Stimulated activated CD4-positive, alpha-beta T cell treated with anti-CD3 and anti-CD28 coated beads, Interleukin-2, amount 100 ng/mL, for 48 hours (primary cell): ENCODE results near the gene B4GALNT3.

Experiments
- DNase-seq, 2 donors: peaks; one replicate each; pipeline ENCODE4 v3.0.0-alpha.2; 2020

The B4GALNT3 gene

GRCh38 chr12:510071-510825, 50.5 kb downstream of the B4GALNT3 start:
- no peak for DNase-seq

- no peak for DNase-seq
Observed at GRCh38 chr12:512933-513332, 53.2 kb downstream of the B4GALNT3 start.

- no peak for DNase-seq
Observed at GRCh38 chr12:513446-513845, 53.7 kb downstream of the B4GALNT3 start.

- DNase-seq, result no peak
Observed at GRCh38 chr12:517538-517937, 57.8 kb downstream of the B4GALNT3 start.

DNA sequence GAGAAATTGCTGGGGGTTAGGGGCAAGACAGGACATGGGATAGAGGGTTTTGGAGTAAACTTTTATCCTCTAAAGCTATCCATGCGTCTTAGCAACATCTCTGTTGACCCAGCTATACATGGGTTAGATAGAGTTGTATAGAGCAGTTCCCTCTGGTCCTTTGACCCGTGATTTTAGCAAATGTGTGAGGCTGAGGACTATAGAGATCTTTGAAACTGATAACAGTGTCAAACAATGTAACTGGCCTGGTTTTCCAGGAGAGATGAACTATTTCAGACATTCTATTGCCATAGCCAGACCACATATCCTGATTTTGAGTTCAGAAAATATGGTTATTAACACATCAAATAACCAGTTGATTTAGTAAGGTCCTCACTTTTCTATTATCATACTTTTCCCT, 60.4 kb downstream of the B4GALNT3 start:
- no peak for DNase-seq

DNA sequence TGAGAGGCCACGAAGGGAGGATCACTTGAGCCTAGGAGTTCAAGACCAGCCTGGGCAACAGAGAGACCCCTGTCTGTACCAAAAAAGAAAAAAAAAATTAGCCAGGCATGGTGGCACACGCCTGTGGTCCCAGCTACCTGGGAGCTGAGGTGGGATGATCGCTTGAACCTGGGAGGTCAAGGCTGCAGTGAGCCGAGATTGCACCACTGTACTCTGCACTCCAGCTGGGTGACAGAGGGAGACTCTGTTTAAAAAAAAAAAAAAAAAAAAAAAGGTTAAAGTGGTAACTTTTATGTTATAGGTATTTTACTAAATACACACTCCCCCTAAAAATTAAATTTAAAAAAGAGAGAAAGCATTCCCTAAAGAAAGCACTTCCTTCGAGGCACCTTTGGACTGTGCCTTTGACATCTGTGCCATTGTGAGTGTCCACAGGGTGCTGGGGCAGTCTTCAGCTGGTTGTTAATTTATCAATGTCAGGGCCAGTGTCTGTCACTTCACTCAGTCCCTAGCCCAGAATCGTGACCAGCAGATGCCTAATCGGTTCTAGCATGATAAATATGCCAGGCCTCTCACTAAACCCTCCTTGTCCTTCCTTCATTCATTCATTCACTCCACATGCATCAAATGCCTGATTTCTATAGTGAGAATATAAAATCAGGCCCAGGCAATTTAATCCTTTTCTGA, 63.1 kb downstream of the B4GALNT3 start:
- DNase-seq, result no peak

- no peak for DNase-seq
Observed at GRCh38 chr12:524167-524951, 64.6 kb downstream of the B4GALNT3 start.

DNA sequence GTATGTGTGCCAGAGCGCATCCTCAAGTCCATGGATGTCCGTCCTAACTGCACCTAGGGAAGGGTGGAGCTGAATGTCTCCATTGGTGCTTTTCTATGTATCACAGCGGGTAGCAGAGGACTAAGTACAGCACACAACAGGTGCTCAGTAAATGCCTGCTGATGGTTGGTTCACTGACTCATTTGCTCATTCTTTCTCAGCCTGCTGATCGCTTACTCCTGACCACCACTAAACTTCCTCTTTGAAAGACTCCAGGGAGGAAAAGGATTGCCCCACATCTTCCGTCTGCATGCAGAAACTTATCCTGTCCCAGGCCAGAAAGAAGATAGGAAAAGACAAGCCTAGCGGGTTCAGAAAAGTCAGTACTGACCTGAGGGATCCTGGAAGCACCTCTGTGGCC, 66.3 kb downstream of the B4GALNT3 start:
- no peak for DNase-seq

DNA sequence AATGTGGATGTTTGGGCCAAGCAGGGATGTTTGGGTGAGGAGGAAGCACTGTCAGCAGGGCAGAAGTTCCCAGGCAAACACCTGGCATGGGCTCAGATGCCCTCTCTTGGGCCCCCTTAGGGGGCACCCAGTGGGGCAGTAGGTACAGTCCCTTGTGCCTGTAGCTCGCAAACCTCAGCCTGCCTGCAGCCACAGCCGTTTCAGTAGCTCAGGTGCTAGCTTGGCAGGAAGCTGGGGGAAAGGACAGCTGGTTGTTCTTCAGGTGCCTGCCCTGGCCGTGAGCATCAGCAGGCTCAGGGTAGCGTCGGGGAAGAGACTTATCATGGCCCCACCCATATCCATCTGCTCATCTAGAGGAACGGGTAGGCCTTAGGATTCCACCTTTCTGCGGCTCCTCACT, 67.5 kb downstream of the B4GALNT3 start:
- DNase-seq, result no peak

GRCh38 chr12:527729-528128, 68.0 kb downstream of the B4GALNT3 start:
- no peak for DNase-seq

DNA sequence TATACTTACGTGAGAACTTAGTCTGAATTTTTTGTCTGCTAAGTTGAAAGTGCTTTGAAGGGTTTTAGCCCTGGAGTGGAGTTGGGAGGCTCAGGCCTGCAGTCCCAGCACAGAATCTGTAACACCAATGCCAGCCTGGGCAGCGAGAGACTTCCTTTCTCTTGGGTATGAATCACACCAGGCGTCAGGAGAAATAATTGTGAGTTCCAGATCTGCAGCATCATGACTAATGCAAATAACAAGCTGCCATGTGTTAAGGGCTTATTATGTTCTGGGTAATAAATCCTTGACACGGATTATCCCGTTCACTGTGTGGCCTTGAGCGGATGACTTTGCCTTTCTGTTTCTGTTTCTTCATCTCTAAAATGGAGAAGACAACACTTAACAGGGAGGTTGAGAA, 70.6 kb downstream of the B4GALNT3 start:
- DNase-seq, result no peak

DNA sequence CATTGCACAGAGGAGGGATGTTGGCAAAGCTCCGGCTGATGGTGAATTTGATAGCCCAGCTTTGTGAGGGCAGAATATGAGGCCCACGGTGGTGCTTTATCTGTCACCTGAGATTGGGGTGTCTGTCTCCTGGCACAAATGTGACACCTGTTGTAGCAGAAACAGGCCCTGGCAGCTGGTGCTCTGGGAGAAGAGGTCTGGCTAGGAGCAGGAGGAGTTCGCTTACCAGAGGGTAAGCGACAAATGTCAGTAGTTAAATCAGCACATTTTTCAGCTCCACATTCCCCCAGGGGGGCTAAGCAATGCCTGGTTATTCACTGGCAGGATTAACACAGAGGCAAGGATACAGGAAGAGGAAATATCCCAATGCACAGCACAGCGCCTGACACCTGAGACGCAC, 71.1 kb downstream of the B4GALNT3 start:
- DNase-seq, result no peak

DNA sequence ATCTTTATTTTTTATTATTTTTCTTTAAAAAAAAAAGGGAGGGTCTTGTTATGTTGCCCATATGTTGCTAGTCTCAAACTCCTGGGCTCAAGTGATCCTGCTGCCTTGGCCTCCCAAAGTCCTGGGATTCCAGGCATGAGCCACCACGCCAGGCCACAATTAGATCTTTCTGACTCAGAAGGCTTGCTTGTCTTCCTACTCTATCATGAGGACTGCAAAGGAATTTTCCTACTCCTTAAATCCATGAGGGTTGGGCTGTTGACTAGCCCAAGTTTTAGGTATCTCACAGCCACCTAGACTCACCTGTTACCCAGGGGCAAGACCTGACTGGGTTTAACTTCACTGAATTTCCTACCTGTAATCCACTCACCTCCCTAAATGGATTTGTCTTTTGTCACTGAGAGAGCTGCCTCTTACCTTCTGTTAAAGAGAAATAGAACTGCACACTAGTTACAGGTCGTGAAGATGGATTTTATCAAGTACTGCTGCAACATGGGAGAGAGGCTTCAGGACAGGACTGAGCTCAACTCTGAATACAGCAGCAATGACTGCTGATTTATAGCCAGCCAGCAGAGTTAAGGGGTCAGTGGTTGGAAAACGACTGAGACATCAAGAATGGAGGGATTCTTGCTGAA, 72.3 kb downstream of the B4GALNT3 start:
- no peak for DNase-seq

DNA sequence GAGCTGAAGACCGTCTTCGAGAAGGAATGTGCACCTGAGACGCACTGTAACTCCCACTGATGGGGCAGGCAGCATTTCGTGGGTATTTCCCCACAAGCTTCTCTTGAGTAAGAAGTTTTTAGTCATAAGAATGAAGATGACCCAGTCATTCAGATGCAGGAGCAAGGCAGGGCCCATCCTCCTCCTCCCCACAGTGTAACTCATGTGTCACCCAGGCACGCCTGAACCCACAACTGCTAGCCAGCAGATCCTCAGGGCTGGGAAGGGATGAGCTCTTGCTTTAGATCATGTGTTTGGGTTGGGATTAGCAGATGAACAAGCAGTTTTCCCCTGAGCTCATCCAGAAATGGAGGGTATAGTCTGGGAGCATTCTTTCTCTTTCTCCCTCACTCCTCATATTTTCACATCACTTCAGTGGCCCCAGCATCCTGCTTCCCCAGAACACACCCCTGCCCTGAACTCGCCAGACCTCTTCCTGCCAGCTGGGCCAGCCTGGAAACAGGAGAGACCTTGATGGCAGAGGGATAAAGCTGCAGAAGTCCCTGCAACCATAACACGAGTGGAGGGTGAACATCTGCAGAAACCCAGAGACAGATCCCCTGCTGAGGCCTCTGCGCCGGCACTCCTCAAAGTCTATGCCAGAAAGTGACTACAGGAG, 73.3 kb downstream of the B4GALNT3 start:
- DNase-seq, result no peak

GRCh38 chr12:533718-534117, 74.0 kb downstream of the B4GALNT3 start:
- no peak for DNase-seq

DNA sequence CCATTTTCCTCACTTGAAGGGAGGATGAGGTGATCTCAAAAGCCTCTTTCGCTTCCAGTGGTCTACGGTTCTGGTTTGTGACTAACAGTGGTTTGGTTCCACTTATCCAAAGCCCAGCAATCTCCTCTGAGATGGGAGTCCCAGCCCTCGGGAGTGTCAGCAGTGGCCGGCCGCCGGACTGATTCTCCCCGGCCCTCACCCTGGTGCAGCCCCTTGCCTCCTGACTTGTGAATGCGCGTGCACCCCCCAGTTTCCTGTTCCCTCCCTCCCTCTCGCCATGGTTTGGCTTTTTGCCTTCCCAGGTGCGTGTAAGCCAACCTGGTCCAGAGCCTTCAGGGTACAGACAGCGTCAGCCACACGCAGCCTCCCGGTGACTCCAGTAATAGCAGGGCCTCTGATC, 74.5 kb downstream of the B4GALNT3 start:
- no peak for DNase-seq

DNA sequence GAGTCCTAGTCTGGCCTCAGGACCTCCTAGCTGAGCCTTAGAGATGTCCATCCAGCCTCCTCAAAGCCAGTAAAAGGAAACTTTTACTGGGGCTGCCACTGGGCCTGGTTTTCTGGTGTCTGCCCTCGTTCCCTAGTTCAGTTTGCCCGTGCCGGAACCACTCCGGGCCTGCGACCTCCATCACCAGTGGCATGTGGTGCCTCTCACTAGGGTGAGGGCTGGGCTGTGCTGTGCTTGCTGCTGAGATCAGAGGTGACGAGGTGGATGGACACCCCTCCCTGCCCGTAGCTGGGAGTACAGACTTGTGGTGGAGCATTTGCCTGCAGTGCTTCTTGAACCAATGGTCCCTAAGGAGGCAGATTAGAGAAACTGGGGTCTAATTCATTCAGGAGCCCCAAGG, 75.7 kb downstream of the B4GALNT3 start:
- DNase-seq, result no peak

GRCh38 chr12:536751-537245, 77.1 kb downstream of the B4GALNT3 start:
- no peak for DNase-seq

GRCh38 chr12:537772-538171, 78.0 kb downstream of the B4GALNT3 start:
- no peak for DNase-seq

- no peak for DNase-seq
Observed at GRCh38 chr12:538731-539539, 79.2 kb downstream of the B4GALNT3 start.

- no peak for DNase-seq
Observed at GRCh38 chr12:539540-540310, 80.0 kb downstream of the B4GALNT3 start.
